Fibroblast of the conjunctiva (primary cell): ENCODE data around the gene VDR.
A peak's percentile ranks its signal among the peaks of the same experiment; 100 is the strongest.
"Not testable (repeated sequence)": the region's sequence is repeated elsewhere in the genome, so short reads cannot be mapped to it uniquely, and the experiment has no call there.

Source experiments
- DNase-seq: peaks from one replicate; pipeline ENCODE4 v3.0.0-alpha.2; 2010; ENCODE audit warnings: low read depth

Gene VDR

DNA sequence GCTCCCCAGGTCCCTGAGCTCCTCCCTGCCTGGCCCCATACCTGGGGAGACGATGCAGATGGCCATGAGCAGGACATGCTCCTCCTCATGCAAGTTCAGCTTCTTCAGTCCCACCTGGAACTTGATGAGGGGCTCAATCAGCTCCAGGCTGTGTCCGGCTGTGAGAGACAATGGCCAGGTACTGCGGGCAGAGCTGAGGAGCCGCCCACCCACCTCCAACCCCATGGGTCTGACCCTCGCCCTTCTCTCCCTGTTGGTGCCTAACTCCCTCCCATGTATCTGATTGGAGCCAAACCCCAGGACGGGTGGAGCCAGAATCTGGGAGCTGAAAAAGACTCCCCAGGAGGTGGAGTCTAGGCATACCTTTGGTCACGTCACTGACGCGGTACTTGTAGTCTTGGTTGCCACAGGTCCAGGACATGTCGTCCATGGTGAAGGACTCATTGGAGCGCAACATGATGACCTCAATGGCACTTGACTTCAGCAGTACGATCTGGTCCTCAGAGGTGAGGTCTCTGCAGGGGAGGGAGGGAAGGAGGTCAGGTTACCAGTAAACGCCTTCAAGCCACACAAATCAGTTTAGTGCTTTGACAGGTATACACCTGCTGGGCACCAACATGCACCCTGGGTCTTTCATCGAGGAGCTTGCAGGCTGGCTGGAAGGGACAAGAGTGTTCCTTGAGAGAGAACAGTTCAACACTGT is 58.3 kb downstream of the VDR start:
- no peak for DNase-seq

DNA sequence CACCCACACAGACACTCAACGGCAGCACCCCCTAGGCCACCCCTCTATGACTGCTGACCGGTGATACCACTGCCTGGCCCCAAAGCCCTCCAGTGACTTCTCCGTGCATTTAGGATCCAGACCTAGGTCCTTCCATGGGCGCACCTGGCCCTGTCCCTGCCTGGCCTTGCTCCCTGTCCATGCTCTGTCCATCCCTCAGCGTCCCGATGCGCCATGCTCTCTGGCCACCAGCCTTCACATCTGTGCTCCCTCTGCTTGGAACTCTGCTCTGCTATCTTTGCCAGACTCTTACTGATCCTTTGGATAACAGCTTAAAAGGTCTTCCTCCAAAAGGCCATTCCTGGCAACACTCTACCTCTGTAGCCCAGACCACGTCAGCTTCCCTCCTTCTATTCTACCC is 59.7 kb downstream of the VDR start:
- DNase-seq = no peak

DNA sequence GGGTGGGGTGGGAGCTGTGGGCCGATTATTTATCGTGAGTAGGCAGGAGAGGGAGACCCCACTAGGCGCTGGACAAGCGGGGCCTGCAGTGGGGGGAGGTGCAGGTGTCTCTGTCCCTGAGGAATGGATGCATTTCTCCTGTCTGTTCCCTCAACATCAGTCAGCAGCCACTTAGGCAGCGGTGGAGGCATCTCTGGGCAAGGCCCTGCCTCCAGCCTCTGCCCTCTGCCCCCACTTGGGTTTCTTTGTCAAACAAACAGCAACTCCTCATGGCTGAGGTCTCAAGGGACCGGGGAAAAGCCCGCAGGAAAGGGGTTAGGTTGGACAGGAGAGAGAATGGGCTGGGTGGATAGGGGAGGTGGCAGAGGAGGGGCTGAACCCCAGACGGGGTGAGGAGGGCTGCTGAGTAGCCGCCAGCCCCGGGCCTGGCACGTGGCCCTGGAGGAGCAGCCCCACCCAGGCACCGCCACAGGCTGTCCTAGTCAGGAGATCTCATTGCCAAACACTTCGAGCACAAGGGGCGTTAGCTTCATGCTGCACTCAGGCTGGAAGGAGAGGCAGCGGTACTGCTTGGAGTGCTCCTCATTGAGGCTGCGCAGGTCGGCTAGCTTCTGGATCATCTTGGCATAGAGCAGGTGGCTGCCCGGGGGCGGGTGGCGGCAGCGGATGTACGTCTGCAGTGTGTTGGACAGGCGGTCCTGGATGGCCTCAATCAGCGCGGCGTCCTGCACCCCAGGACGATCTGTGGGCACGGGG is 60.4 kb downstream of the VDR start:
- DNase-seq = peak; percentile 57

DNA sequence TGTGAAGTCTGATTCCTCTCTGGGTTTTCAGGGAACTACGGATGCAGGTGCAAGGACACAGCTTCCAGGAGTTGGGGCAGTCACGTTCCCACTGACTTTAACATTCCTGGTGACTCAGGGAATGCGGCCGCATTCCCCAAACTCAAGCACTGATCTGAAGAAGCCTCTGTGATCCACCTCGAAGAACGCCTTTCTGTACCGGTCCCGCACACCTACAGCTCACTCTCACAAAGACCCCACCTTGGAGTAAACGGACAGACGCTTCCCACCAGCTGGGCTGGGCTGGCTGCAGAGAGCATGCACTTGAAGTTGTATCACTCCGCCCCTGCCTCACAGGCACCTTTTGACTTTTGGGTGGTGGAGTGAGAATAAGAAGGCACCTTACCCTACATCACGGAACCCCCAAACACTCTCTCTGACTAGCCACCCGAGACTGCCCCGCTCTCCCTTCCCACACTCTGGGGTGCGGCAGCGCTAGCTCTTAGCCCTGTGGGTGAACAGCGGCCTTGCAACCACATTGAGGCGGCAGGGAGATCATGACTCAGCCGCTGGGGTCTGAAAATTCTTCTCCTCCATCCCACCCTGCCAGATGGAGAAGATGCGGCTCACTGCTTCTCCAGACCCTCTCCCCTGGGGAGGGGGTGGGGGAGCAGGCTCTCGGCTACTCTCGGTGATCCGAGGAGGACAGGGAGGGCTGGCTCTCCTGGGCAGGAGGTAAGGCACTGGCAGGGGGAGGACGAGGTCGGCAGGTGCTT is 61.4 kb downstream of the VDR start:
- DNase-seq = no peak

DNA sequence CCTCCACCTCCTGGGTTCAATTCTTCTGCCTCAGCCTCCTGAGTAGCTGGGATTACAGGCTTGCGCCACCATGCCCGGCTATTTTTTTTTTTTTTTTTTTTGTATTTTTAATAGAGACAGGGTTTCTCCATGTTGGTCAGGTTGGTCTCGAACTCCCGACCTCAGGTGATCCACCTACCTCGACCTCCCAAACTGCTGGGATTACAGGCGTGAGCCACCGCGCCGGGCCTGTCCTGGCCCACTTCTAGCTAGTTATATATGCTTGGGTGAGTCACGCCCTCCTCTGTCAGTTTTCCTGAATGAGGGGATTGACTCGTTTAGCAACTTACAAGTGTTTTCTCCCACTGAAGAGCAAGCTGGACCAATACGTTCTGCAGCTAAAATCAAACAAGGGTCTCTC is 62.3 kb downstream of the VDR start:
- not testable (repeated sequence) for DNase-seq

DNA sequence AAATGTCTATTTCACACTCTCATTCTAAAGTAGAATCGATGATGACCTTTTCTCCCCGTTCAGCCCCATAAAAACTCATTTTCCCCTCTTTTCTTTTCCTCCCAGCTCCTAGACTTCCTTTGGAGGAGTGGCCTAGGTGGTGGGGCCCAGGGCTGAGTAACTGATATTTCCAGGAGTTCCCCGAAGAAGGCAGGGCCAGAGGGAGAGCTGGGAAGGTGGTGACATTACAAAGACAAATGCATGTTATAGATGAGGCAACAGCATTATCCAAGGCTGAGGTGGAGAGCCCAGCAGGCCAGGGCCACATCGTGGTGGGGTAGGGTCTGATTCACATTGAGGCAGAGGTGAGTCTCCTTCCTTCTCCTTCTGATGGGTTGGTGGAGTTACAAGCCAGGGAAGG is 62.9 kb downstream of the VDR start:
- DNase-seq = no peak

DNA sequence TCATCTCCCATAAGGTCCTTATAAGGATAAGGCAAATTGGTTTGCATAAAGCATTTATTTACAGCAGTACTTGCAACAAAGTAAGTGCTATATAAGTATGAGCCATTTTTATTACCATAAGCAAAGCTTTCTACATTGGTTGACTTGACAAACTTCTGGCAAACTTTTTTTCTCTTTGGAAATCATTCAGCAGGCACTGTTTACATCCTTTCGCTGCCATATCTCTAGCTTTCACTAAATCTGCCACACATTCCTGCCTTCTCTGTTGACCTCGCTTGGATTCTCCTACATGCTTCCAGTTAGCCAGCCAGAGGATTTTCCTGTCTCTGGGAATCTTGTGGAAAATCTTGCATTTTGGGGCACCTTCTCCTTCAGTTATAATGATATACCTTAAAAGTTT is 63.3 kb downstream of the VDR start:
- DNase-seq = no peak

DNA sequence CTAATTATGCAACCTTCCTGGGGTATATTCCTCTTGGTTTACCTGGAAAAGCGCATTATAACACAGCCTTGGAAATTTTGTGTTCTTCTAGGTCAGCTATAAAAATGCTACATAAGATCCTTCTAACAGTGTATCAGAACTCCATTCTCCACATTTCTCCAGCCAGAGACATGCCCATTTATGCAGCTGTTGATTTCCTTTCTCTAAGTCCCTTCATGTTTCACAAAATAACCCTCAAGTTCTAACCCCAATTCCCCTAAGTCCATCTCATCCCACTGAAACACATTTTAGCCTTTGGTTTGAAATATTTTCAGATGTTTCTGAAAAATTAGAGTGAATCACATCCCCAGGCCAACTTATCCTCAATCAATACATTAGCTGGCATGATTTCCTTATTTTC is 64.2 kb downstream of the VDR start:
- DNase-seq = no peak

DNA sequence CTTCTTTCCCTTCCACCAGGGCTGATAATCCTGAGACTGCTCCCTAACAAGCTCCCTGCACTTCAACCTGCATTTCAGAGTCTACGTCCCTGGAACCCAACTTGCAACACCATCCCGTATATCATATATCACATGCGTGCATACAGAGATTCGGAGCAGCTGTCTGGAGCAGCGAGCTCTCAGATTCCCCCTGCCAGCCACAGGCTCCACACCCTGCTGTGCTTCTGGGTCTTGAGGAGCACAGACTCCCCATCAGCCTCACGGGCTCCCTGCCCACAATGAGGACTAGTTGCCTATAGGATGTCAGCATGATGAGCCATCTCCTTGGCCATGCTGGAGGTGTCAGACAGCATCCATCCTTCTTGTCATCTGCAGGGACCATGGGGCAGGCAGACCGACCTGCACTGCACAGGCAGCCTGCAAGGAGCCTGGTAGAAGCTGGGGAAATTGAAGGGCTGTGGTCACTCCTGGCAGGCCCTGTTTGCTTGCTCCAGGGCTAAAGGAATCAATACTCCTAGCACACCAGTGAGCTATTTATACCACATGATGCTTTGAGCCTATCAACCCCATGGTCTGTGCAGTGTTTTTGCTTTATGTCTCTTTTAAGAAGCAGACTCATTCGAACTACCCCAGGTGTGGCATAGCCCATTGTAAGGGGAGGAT is 65.4 kb downstream of the VDR start:
- no peak for DNase-seq

DNA sequence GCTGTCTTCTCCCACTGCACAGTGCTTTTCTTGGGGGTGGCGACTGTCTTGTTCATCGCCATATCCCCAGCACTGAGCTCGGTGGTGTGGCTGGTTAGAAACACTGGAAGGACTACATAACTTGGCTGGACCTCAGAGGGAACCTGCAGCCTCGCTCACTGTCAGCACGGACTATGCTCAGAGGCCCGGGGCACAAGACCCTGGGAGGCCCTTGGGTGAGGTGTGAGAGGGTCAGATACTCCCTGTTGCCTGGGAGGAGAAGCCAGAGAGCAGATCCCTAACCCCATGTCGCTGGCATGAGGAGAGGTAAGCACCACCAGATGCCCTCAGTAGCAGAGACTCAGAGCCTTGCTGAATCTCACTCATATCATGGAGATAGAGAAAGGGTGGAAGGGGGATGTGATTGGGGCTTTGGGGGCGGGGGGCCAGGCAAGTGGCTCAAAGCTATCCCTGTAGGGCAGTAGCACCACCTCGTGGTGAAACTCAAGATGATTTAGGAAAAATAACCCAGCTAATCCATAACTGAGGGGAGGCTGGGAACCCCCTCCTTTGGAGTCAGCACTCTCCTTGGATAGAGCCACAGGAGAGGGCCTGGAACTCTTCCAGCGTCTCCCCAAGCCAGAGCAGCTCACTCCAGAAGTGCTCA is 66.4 kb downstream of the VDR start:
- DNase-seq = no peak

DNA sequence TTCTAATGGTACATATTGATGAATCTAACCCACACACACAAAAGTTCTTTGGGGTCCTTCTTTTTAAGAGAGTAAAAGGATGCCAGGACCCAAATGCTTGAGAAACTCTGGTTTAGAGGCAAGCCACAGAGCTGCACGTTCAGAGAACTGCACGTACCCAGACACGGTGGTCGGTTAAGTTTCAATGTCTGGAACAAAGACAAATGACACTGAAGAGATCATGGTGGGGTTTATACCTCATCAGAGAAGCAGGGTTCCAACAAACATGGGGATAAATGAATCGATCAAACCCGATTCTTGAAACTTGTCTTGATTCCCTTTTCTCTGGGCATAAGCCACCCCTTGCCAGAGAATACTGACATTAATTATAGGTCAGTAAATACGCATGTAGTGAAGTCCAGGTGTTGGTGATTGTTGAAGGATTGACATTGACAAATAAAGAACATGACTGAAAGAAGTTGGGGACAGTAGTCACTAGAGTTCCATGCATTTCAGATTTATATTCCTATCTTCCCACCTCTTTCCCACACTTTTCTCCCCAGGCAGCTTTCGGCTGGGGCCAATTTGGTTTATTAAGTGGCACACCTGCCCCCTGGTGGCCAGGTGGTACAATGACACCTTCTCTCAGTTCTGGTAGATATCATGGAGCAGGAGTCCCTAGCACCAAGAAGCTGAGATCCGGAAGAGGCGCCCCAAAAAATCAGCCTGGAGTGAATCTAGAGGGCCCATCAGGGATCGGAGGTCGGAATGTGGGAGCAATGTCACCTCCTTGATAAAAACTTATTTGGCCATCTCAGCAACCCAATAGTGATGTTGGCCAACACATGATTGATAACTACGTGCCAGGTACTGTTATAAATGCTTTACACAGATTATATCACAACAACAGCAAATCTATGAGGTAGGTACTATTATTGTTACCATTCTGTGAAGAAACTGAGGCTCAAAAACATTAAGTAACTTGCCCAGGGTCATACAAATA is 67.3 kb downstream of the VDR start:
- peak; percentile 65 for DNase-seq

DNA sequence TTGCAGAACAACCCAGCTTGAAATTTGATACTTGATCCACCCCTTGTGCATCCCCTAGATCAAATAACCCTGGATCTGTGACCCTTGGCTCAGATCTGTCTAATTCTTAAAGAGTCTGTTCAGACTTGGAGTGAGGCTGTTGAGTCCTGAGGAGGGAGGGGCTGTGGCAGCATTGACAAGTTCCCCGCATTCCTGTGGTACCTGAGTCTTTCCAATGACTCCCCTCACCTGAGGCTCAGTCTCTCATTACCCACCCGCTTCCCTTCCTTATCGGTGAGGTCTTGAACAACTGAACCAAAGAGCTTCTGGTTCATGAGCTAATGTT is 69.0 kb downstream of the VDR start:
- DNase-seq = no peak

DNA sequence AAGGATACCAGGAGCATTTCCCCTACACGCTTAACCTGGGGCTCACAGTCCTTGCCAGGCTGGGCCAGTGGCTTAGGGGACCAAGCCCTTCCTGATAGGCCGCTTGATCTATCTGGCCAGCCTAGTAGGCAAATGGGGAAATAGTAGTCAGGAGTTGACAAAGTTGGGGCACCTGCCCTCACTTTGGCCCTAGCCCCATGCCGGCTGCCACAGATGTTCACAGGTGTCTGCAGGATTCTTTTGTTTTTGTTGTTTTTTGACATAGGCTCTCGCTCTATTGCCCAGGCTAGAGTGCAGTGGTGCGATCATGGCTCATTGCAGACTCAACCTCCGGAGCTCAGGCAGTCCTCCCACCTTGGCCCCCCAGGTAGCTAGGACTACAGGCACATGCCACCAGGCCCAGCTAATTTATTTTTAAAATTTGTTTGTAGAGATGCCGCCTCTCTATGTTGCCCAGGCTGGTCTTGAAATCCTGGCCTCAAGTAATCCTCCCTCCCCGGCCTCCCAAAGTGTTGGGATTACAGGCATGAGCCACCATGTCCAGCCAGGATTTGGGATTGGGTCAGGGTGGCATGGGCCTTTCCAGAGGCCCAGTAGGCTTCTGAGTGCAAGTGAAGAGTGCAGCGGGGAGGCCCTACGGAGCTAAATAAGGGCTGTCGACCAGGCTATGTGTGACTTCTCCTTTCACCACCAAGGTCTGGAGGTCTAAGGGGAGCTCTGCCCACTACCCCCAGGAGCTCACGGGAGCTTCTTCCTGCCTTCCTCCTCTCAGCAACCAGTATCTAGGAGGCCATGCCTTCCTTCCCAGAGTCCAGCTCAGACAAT is 69.6 kb downstream of the VDR start:
- no peak for DNase-seq

DNA sequence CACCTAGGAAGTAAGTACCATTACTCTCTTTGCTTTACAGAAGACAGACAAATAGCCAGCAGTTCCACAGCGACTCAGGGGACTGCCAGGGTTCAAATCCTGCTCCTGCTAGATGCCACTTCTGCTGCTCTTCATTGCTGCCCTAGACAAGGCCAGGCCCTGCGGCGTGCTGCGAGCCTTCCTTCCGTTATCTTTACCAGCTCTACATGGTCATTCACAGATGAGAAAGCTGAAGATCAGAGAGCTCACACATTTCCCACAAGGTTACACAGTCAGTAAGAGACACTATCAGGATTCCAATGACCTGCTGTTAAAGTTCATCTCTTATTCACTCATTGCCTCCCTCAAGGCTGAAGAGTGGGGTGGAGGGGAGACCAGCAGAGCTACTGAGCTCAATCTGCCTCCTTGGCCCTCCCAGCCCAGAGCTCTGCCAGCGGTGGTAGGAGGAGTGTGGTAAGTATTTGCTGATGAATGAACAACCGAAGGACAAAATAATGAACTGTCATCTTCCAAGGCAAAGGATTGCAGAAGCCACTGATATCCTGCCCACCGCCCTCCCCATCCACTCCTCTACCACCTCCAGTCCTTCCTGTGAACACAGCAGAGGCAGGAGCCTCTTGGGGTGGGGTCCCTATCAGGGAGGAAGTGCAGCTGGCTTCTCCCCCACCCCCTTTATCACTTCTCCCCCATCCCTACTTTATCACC is 70.4 kb downstream of the VDR start:
- DNase-seq = no peak

DNA sequence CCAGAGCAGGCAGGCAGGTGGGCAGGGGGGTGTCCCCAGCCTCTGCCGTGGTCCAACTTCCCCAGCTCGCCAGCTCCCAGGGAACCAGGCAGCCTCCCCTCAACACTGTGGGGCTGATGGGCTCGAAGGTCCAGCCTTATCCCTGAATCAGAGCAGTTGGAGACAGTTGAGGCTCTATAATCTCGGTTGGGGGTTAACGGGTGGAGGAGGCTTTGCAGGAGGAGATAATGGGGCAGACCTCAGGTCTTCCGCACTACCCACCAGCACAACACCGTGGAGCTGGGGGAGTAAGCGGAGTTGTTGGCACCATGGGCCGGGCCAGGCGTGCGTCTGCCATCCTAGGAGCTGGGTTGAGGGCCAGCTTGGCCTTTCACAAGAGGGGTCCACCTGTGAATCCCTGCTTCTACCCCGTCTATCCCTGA is 71.2 kb downstream of the VDR start:
- DNase-seq = no peak

DNA sequence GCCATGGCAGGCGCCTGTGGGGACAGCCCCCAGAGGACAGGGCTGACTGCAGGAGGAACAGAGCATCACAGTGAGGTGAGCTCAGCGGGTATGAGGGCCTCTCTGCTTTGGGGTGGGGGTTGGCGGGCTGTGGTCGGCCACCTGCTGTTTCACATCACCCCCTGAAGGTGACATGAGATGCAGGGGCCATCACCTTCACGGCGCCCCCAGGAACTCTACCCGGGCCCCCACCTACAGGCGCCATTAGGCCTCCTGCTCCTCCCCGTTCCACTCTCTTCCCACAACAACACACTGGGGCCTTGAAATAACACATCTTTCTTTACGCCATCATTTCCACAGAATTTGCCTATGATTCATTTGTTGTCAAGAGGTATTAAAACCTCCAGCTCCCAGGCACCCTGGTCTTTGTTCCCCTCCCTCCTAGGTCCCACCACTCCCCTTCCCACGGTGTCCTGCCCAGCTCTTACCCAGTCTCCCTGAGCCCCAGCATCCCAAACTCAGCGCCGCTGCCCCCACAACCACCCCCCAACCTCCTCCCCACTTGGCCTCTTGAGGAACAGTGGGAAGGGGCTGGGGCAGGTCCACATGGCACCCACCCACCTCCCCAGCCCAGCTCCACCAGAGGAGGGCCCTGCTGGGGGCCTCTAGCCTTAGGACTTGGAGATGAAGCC is 72.4 kb downstream of the VDR start:
- no peak for DNase-seq

DNA sequence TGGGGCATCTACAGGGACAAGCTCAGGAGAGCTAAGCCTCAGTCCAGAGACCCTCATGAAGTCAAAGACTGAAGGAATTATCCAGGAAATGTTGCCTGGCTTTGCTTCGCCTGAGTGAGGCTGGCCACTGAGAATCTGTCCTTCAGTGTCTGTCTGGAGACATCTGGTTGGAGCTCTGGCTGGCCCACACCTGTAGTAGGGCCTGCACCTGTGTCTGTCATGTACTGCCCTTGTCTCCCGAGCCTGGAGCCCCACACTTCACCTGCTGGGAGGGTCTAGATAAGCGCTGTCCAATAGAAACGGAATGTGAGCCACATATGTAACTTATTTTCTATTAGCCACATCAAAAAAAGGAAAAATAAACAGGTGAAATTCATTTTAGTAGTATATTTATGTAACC is 75.2 kb downstream of the VDR start:
- no peak for DNase-seq

DNA sequence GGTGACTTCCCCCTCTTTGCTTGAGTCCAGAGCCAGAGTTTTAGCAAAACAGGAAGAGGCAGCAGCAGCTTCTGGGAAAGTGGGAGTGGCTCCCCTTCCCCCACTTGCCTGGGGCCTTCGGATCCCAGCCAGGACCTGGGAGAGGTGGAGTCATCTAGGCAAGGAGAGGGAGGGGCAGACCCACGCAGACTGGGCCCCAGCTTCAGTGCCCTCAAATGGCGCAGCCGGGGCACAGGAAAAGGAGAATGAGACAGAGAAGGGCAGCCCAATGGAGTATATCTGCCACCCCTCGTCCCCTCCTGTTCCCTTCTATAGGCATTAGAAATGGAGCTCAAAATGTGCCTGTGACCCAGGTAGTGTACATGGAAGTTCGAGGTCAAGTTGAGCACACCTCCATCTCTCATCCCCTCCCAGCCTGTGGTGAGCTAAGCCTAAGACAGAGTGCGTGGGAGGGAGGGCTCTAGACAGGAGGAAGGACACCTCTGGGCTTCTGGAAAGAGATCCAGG is 75.8 kb downstream of the VDR start:
- no peak for DNase-seq
